Sigmoid colon (tissue), 7 donors: Measurements from ENCODE around the gene HSDL1. TPM values are rescaled to one million over a fixed set of nuclear protein-coding genes. Genes with fewer than 3 reads are reported as not detected.
"Not testable (repeated sequence)": the region's sequence is repeated elsewhere in the genome, so short reads cannot be mapped to it uniquely, and the experiment has no call there.

Source experiments
- DNase-seq: peaks from one replicate; pipeline ENCODE4 v3.0.0-alpha.2; 2019
- H3K27ac ChIP-seq, 4 donors: fragments of 200-600 bp; sonication (generic); one replicate each; pipeline ENCODE4 v1.5.1; 2016 to 2019; ENCODE audit warnings: mild to moderate bottlenecking in 1 of 4
- H3K27me3 ChIP-seq, 3 donors: fragments of 200-600 bp; sonication (generic); one replicate each; pipeline ENCODE4 v1.5.1; 2019; ENCODE audit warnings: mild to moderate bottlenecking in 1 of 3
- H3K36me3 ChIP-seq, 4 donors: fragments of 200-600 bp; sonication (generic); one replicate each; pipeline ENCODE4 v1.5.1; 2016 to 2019
- H3K4me1 ChIP-seq, 4 donors: fragments of 200-600 bp; sonication (generic); one replicate each; pipeline ENCODE4 v1.5.1; 2017 to 2019
- H3K4me3 ChIP-seq, 4 donors: fragments of 200-600 bp; sonication (generic); one replicate each; pipeline ENCODE4 v1.5.1; 2017 to 2019; ENCODE audit warnings: mild to moderate bottlenecking in 2 of 4, moderate library complexity in 1 of 4
- H3K9me3 ChIP-seq, 4 donors: fragments of 200-600 bp in 3 of 4; sonication (generic) in 3 of 4; one replicate each; pipeline versions ENCODE4 v1.5.1 to v1.6.1; 2013 to 2019
- EP300 ChIP-seq, 4 donors: sonication (generic); formaldehyde crosslinking; IDR thresholded peaks; one replicate each; pipeline ENCODE4 v1.6.1; 2017; ENCODE audit warnings: antibody characterized with exemption in 4 of 4
- POLR2A ChIP-seq, 2 donors: fragments of 450-650 bp; IDR thresholded peaks; one replicate each; pipeline ENCODE4 v1.6.1; 2016; ENCODE audit warnings: antibody characterized with exemption in 2 of 2, mild to moderate bottlenecking in 2 of 2, moderate library complexity in 2 of 2
- POLR2AphosphoS5 ChIP-seq, 4 donors: sonication (generic); formaldehyde crosslinking; IDR thresholded peaks; one replicate each; pipeline ENCODE4 v1.6.1; 2017; ENCODE audit warnings: antibody characterized with exemption in 4 of 4
- WGBS, 2 donors: extraction: QIAGEN DNeasy Blood & Tissue Kit; methylation state at CpG; one replicate each; pipeline ENCODE4 v1.1.7; 2013; 5-methylcytosine and 5-hydroxymethylcytosine counted together
- intact Hi-C: fragments of 100-400 bp; cut with DNase I; formaldehyde crosslinking; loops from one replicate; pipeline ENCODE4 v1.15.1; 2023
- polyA plus RNA-seq, 3 donors: library from polyadenylated mRNA; stranded (reverse); fragments of 200-250 nt; gene quantifications; one replicate each; pipeline ENCODE4 v1.2.3, GENCODE V29; 2013
- total RNA-seq, 4 donors: library from RNA; depleted of rRNA; stranded (reverse); fragments of >200 nt; gene quantifications; one replicate each; pipeline ENCODE4 v1.1.0, GENCODE V29; 2016
- TF ChIP-seq, protein P1 (sequence below), 4 experiments: fragments of 450-650 bp in 3 of 4; fragments of 200-600 bp in 1 of 4; IDR thresholded peaks; one replicate each; pipeline ENCODE4 v1.5.1; 2016 to 2019; ENCODE audit warnings: antibody characterized with exemption in 4 of 4, mild to moderate bottlenecking in 3 of 4, moderate library complexity in 2 of 4
- donor health status: healthy with polysubstance abuse.
- donor health status: Bipolar disorder and iron deficiency.
- donor health status: healthy.

HSDL1 gene
- total and polyA plus RNA-seq, 7 donors, result 5.3 to 27.8 (median 11.4) TPM

DNA sequence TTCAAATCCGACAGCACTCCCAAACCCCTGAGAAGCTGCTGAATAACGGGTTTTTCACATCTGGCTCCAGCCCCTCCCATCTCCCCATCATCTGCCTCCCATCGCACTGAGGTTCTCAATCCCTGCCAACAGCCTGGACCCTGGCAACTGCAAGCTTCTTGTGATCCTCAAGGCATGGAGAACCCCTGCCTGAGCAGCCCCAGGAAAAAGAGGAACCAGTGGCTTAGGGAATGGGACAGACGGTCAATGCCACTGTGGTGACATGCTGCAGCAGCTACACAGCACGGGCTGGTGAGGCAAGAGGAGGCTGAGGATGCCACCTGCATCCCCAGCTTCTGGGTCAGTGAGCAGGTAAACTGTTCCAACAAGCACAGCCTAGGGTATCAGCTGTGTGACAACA is 25.0 kb downstream of the HSDL1 start:
- H3K27me3 ChIP-seq, result no peaks in the 10 kb centered on the region
- H3K27ac ChIP-seq, result no peak overlapping the region
- intact Hi-C loops, result no loop called here
- H3K4me1 ChIP-seq, result peaks cover 0 to 25% (median 13%) of the 10 kb centered on the region in 4 donors
- WGBS, 2 donors, result 75 to 82% methylated on average over 5 of the region's 5 CpGs
- H3K36me3 ChIP-seq, result peaks cover 0 to 21% (median 3%) of the 10 kb centered on the region in 4 donors
- no peaks in the 10 kb centered on the region for H3K9me3 ChIP-seq
- no peak for DNase-seq
- TF ChIP-seq POLR2A (IDR thresholded peaks at IDR 0.05), result no peak
- TF ChIP-seq EP300 (IDR thresholded peaks at IDR 0.05), result no peak
- TF ChIP-seq POLR2AphosphoS5 (IDR thresholded peaks at IDR 0.05), result no peak
- TF ChIP-seq, protein P1, sequence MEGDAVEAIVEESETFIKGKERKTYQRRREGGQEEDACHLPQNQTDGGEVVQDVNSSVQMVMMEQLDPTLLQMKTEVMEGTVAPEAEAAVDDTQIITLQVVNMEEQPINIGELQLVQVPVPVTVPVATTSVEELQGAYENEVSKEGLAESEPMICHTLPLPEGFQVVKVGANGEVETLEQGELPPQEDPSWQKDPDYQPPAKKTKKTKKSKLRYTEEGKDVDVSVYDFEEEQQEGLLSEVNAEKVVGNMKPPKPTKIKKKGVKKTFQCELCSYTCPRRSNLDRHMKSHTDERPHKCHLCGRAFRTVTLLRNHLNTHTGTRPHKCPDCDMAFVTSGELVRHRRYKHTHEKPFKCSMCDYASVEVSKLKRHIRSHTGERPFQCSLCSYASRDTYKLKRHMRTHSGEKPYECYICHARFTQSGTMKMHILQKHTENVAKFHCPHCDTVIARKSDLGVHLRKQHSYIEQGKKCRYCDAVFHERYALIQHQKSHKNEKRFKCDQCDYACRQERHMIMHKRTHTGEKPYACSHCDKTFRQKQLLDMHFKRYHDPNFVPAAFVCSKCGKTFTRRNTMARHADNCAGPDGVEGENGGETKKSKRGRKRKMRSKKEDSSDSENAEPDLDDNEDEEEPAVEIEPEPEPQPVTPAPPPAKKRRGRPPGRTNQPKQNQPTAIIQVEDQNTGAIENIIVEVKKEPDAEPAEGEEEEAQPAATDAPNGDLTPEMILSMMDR (IDR thresholded peaks at IDR 0.05), result no peak
- H3K4me3 ChIP-seq, result no peak overlapping the region

DNA sequence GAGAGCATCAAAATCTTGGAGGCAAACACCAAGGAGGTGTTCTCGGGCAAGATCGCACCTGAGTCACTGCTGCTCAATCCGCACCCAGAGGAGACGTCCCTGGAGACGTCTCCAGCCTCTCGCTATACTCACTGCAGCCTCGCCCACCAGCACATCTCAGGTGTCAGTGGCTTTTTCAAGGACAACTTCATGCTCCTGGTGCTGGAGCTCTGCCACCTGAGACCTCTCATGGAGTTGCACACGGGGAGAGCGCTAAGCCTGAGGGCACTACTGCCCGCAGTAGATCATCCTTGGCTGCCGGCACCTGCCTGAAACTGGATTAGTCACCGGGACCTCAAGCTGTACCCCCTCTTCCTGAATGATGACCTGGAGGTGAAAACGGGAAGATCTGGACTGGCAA is 25.6 kb downstream of the HSDL1 start:
- no peaks in the 10 kb centered on the region for H3K27me3 ChIP-seq
- WGBS, 2 donors, result 87 to 92% methylated on average over 13 of the region's 13 CpGs
- TF ChIP-seq, protein P1 (IDR thresholded peaks at IDR 0.05), result no peak
- no peak for TF ChIP-seq POLR2A (IDR thresholded peaks at IDR 0.05)
- no peak for TF ChIP-seq EP300 (IDR thresholded peaks at IDR 0.05)
- no peak for TF ChIP-seq POLR2AphosphoS5 (IDR thresholded peaks at IDR 0.05)
- peaks cover 0 to 18% (median 3%) of the 10 kb centered on the region in 4 donors for H3K36me3 ChIP-seq
- no peak for DNase-seq
- no peaks in the 10 kb centered on the region for H3K9me3 ChIP-seq
- no peak overlapping the region for H3K27ac ChIP-seq
- intact Hi-C loops, result loop anchor here (5.0 kb wide), 1 partner anchor 188 kb away; no protein-coding TSS in a partner anchor
- peaks cover 0 to 26% (median 19%) of the 10 kb centered on the region in 4 donors for H3K4me1 ChIP-seq
- H3K4me3 ChIP-seq, result no peak overlapping the region

DNA sequence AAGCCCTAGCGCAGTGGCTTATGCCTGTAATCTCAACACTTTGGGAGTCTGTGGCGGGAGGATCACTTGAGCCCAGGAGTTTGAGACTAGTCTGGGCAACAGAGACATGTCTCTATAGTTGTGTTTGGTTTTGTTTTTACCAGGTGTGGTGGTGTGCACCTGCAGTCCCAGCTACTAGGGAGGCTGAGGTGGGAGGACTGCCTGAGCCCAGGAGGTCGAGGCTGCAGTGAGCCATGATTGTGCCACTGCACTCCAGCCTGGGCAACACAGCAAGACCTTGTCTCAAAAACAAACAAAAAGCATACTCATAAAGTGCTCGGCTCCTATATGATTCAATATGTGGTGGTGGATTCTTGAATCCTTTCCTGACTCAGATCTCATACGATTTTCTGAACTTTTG is 26.7 kb downstream of the HSDL1 start:
- intact Hi-C loops, result loop anchor here (5.0 kb wide), 1 partner anchor 189 kb away; no protein-coding TSS in a partner anchor
- 90 to 93% methylated on average over 5 of the region's 5 CpGs for whole genome bisulfite sequencing, 2 donors

DNA sequence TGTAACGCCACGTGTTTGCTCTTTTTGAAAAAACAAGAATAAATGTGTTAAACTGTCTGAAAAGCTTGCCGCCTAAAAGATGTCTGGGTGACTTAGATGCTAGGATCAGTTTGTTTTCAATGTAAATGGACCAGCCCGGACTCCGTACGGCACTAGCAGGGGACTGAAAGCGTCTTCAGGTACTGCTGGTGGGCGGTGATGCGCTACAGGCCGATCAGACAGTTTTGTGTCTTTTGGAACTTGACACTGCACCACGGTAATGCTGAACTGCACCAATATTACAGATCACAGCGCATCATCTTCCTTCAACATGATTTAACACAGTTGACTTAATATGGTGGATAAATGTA is 27.5 kb downstream of the HSDL1 start:
- no peaks in the 10 kb centered on the region for H3K9me3 ChIP-seq
- TF ChIP-seq EP300 (IDR thresholded peaks at IDR 0.05), result no peak
- TF ChIP-seq POLR2AphosphoS5 (IDR thresholded peaks at IDR 0.05), result no peak
- peak overlapping the region; percentile 90 to 95 (median 94) for H3K27ac ChIP-seq
- peak overlapping the region; percentile 83 to 99 (median 86) for H3K4me3 ChIP-seq
- no peaks in the 10 kb centered on the region for H3K27me3 ChIP-seq
- peaks cover 0 to 27% (median 22%) of the 10 kb centered on the region in 4 donors for H3K4me1 ChIP-seq
- H3K36me3 ChIP-seq, result peaks cover 0 to 2% (median 0%) of the 10 kb centered on the region in 4 donors
- intact Hi-C loops, result loop anchor here (2.0 to 5.0 kb wide), 3 partner anchors 27 to 190 kb away; partner anchors contain the start of genes DNAAF1, HSDL1 and TAF1C
- WGBS, 2 donors, result 6 to 8% methylated on average over 12 of the region's 12 CpGs
- no peak for DNase-seq

More for the DNA sequence above, 26.7 kb downstream of the HSDL1 start:
- not testable (repeated sequence) for H3K27me3 ChIP-seq, H3K36me3 ChIP-seq, H3K4me3 ChIP-seq, DNase-seq, H3K27ac ChIP-seq, H3K9me3 ChIP-seq
- H3K4me1 ChIP-seq, result peaks cover 0 to 27% (median 22%) of the 10 kb centered on the region in 4 donors

DNA sequence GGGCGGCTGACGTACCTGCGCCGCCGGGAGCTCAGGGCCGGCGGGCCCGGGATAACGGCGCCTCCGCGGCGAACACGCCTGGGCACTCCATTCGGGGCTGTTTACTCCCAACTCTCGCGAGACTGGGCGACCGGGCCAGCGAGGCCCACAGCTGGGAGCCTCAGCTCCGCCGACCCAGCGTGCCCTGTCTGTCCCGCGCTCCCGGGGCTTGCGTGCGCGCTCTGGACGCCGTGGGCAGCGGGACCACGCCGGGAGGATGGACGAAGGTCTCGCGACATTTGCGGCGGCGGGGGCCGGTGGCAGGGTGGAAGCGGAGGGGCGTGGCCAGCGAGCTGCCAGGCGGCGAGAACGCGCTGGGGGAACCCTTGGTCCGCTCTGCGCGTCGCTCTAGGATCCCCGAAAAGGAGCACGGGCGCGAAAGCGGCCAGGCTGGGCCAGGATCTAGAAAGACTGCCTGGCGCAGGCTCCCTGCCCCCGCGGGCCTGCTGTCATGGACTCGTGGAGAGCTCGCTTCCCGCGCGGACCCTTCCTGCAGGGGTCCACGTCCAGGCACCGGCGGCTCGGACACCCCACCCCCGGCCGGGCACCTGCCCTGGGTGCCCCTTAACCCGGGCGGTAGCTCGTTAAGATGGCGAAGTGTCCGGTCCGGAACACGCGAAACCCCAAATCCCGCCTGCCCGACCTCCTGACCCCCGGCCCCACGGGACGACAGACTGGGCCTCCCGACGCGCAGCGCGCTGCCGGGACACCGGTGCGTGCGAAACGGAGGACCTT is 28.1 kb downstream of the HSDL1 start, which contains the start of gene MBTPS1:
Gene MBTPS1 (minus strand): TSS at position 223 of the 774 bp plus-strand sequence. CDS start 15,159 bp downstream, outside the sequence.
- WGBS, 2 donors, result 0% methylated on average over 94 of the region's 94 CpGs
- intact Hi-C loops, result loop anchor here (2.0 to 5.0 kb wide), 3 partner anchors 28 to 190 kb away; partner anchors contain the start of genes DNAAF1, HSDL1 and TAF1C
- H3K4me3 ChIP-seq, result peak within 1 kb of the TSS; percentile 83 to 99 (median 86)

More for the DNA sequence above, 28.1 kb downstream of the HSDL1 start, which contains the start of gene MBTPS1:
- no peaks in the 10 kb centered on the region for H3K9me3 ChIP-seq
- TF ChIP-seq, protein P1 (IDR thresholded peaks at IDR 0.05), result no peak
- TF ChIP-seq EP300 (IDR thresholded peaks at IDR 0.05) (no peak), POLR2AphosphoS5 (IDR thresholded peaks at IDR 0.05) (peak; percentile 65 to 95 (median 92)), POLR2A (IDR thresholded peaks at IDR 0.05) (peak; percentile 72)
- H3K36me3 ChIP-seq, result no peaks in the 10 kb centered on the region
- DNase-seq, result peak; percentile 99
- peak within 1 kb of the TSS; percentile 90 to 95 (median 94) for H3K27ac ChIP-seq
- no peaks in the 10 kb centered on the region for H3K27me3 ChIP-seq
- peaks cover 0 to 27% (median 22%) of the 10 kb centered on the region in 4 donors for H3K4me1 ChIP-seq
